ENCODE results near the gene CNTD1. TPM values are rescaled to one million over a fixed set of nuclear protein-coding genes. Genes with fewer than 3 reads are reported as not detected.
A peak's percentile ranks its signal among the peaks of the same experiment; 100 is the strongest.

The CNTD1 gene
- total and polyA plus RNA-seq, 2 of the 4 experiments (the other 2 are of a cell fraction), result not detected

GRCh38 chr17:42787266-42787665 lies 11.4 kb upstream of the CNTD1 start:
- Histone ChIP-seq H2AK9ac (replicated peaks; ENCODE audit: low read depth, low read length, poor library complexity) (peak overlapping the region; percentile 57), H3K23ac (ENCODE audit: low read depth, low read length) (no peak overlapping the region), H3K36me3 (ENCODE audit: control insufficient read depth, insufficient read depth, low read length) (peaks cover 5% of the 10 kb centered on the region), H2BK20ac (ENCODE audit: low read depth, low read length) (no peak overlapping the region), H2BK15ac (ENCODE audit: low read depth, low read length) (no peak overlapping the region), H2AK5ac (ENCODE audit: low read depth, low read length) (no peak overlapping the region), H3K4ac (ENCODE audit: low read depth, low read length) (no peak overlapping the region), H3K14ac (replicated peaks; ENCODE audit: low read depth, low read length) (no peak overlapping the region), H3K4me2 (ENCODE audit: low read depth, low read length) (no peak overlapping the region), H2BK5ac (ENCODE audit: low read depth, low read length, poor library complexity, severe bottlenecking) (no peak overlapping the region), H2BK120ac (ENCODE audit: low read depth, low read length) (no peak overlapping the region), H3K9ac (ENCODE audit: low read depth, low read length) (no peak overlapping the region), H3K9me3 (ENCODE audit: control insufficient read depth, insufficient read depth, low read length) (no peaks in the 10 kb centered on the region), H3K4me1 (ENCODE audit: control insufficient read depth, insufficient read depth, low read length) (peaks cover 17% of the 10 kb centered on the region), H4K5ac (ENCODE audit: low read depth, low read length) (no peak overlapping the region), H3K9me1 (ENCODE audit: insufficient read depth, low read length) (peaks cover 23% of the 10 kb centered on the region), H3K27ac (ENCODE audit: insufficient read depth, low read length) (no peak overlapping the region), H3K4me3 (ENCODE audit: insufficient read depth, low read depth, low read length) (no peak overlapping the region), H4K20me1 (ENCODE audit: insufficient read depth, low read length) (no peaks in the 10 kb centered on the region), H4K91ac (ENCODE audit: insufficient read depth, low read depth, low read length) (no peak overlapping the region), H3K79me1 (ENCODE audit: low read depth in 1 of 2, low read length in 2 of 2) (peaks cover 0 to 25% of the 10 kb centered on the region in 2 experiments; a peak in 2 of 4 replicates), H4K8ac (ENCODE audit: low read depth in 2 of 2, low read length in 2 of 2) (no peak overlapping the region), H3K56ac (ENCODE audit: extremely low read depth, insufficient read depth, low read length) (no peak overlapping the region), H2AFZ (replicated peaks; ENCODE audit: low read length, poor library complexity) (no peak overlapping the region), H3K18ac (ENCODE audit: low read depth, low read length) (no peak overlapping the region), H3K27me3 (ENCODE audit: control insufficient read depth, insufficient read depth, low read length) (no peaks in the 10 kb centered on the region)
- intact Hi-C loops (cut with micrococcal nuclease) (no loop called here), dilution Hi-C loops (cut with HindIII; ENCODE audit: low sequenced_read_pairs, unreplicated experiment) (no loop called here), in situ Hi-C loops (cut with MboI; ENCODE audit: low sequenced_read_pairs) (no loop called here)
- TF ChIP-seq USF2 (IDR thresholded peaks at IDR 0.05; ENCODE audit: low read depth, low read length) (no peak), CEBPB (IDR thresholded peaks at IDR 0.05; ENCODE audit: low read depth, low read length) (no peak), BHLHE40 (IDR thresholded peaks at IDR 0.05; ENCODE audit: low read depth, low read length) (no peak), CHD1 (IDR thresholded peaks at IDR 0.05; ENCODE audit: low read depth, low read length) (no peak), FOS (IDR thresholded peaks at IDR 0.05; ENCODE audit: low read depth, low read length) (no peak), CTCF (conservative IDR thresholded peaks at IDR 0.05; ENCODE audit: low read depth, low read length) (no peak), MAZ (IDR thresholded peaks at IDR 0.05; ENCODE audit: borderline replicate concordance, low read depth, low read length) (no peak)
- CTCF ChIA-PET, result interaction anchor here (1.2 kb wide), 1 partner anchor 37 kb away, joined by 3 read pairs; the partner anchor contains the start of gene BECN1
- WGBS, 2 experiments (ENCODE audit: extremely low coverage in 2 of 2, insufficient read length in 1 of 2), result 79% methylated on average over 7 of the region's 11 CpGs; no CpG with 5 or more reads in 1 of the 2 experiments
- DNase-seq (no peak), ATAC-seq (ENCODE audit: low read depth) (no peak)
- POLR2A ChIA-PET (ENCODE audit: unreplicated experiment), result no interaction called here
- BruUV-seq (replicated peaks), result no TSS peak
